Activated CD4-positive, alpha-beta T cell treated with anti-CD3 and anti-CD28 coated beads, Interleukin-2, amount 50 U/mL, for 48 hours (primary cell): ENCODE results near the gene SLC5A11.
"Not testable (repeated sequence)": the region's sequence is repeated elsewhere in the genome, so short reads cannot be mapped to it uniquely, and the experiment has no call there.

Experiments used
- DNase-seq, 2 experiments: peaks; one replicate each; pipeline ENCODE4 v3.0.0-alpha.2; 2020

The SLC5A11 gene, protein sequence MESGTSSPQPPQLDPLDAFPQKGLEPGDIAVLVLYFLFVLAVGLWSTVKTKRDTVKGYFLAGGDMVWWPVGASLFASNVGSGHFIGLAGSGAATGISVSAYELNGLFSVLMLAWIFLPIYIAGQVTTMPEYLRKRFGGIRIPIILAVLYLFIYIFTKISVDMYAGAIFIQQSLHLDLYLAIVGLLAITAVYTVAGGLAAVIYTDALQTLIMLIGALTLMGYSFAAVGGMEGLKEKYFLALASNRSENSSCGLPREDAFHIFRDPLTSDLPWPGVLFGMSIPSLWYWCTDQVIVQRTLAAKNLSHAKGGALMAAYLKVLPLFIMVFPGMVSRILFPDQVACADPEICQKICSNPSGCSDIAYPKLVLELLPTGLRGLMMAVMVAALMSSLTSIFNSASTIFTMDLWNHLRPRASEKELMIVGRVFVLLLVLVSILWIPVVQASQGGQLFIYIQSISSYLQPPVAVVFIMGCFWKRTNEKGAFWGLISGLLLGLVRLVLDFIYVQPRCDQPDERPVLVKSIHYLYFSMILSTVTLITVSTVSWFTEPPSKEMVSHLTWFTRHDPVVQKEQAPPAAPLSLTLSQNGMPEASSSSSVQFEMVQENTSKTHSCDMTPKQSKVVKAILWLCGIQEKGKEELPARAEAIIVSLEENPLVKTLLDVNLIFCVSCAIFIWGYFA

DNA sequence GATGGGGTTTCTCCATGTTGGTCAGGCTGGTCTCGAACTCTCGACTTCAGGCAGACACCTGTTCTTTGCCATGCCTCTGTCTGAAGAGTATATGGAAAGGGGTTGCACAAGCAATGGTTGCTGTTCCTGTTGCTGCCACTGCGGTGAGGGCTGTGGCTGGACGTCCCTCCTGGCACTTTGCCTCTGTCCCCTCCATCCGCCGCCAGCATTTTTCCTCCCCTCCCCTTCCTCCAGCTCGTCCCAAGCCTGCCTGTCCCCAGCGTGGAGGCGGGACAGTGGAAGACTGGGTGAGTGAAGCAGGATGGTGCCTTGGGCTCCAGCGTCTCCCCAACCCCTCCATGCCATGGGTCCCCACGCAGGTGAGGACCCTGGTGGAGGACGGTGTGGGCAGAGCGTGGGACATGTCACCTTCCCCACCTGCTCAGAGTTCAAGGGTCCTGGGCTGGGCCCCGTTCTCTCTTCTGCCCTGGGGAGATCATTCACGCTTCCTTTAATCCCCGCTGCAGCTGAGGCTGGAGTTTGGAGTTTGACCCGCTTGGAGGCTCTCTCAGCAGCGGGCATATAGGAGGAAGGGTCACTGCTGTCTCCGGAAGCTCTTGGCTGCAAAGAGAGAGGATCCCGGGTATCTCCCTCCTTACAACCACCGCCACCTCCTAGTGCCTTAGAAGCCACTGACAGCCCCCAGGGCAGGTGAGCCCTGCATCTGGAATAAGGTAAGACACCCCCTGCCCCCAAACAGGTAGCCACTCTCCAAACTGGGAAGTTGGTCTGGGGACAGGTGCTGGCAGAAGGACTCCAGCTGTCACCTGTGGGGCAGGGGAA is at the start of gene SLC5A11:
TSS of gene SLC5A11 (plus strand) at position 238 of the 822 bp plus-strand sequence. CDS start 12,681 bp downstream, outside the sequence.
- DNase-seq: no peak

DNA sequence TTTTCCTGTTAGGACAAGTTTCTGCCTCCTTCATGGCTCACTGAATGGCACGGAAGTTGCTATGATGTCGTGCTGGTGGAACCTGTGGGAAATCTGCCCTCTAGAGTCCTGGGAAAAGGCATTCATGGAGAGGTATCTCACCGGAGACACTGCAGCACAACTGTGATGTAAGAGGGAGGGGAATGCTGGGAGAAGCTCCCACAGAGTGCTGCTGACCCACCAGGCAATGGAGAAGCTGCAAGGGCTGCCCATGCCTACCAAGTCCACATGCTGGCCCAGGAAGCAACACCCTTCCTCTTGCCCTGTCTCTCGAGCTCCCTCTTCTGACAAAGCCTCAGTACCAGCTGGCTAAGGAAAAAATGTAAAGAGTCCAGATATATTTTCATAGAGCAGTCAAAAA is 45.2 kb upstream of the SLC5A11 start:
- DNase-seq: no peak

DNA sequence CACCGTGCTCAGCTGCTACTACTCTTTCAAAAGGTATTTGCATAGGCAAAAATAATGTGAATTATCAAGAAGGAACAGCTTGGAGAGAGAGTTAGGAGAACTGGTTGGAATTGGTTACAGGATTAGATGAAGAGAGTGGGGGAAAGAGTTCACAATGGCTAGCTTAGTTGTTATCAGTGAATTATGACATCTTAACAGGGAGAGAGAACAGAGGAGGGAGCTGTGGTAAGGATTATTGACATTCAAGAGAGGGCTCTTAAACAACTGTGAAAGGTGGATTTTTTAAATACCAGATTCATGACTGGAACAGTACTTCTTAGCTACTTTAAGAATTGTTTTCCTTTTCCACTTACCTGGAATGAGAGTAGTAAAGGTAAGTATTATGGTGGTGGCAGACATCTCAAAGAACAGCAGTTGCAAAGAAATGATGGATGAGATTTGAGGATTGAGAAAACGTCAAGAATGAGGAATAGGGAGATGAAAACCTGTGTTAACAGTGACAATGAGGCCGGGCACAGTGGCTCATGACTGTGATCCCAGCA is 43.9 kb upstream of the SLC5A11 start:
- DNase-seq: no peak

DNA sequence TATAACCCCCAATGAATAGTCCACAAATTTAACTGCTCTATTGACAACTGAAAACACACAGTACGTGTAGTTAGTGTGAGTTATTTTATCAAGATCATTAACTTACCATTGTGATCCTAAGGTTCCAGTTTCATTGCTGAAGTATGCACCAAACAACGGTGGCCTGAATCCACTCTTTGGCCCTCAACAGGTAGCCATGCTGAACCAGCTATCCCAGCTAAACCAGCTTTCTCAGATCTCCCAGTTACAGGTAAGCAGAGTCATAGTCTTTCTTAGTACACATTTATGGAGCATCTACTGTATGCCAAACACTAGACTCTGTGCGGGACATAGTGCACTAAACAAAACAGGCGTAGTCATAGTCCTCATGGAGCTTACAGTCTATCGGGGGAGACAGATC is 40.3 kb upstream of the SLC5A11 start:
- no peak for DNase-seq

DNA sequence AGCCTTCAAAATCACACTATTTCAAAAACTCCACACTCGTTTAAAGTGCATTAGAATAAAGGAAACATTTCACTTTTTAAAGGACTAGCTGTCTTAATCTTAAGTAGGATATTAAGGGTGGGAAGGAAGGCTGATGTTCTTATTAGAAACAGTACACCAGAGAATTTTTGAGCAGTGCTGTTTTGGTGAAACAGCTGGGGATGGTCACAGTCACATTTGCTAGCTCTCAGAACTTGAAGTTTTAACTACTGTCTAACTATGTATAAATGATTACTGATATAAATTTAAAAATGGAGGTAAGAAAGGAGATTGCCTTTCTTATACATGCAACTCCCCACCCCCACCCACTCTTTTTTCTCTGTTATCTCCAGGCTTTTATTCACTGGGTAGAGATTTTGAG is 38.5 kb upstream of the SLC5A11 start:
- DNase-seq: no peak

DNA sequence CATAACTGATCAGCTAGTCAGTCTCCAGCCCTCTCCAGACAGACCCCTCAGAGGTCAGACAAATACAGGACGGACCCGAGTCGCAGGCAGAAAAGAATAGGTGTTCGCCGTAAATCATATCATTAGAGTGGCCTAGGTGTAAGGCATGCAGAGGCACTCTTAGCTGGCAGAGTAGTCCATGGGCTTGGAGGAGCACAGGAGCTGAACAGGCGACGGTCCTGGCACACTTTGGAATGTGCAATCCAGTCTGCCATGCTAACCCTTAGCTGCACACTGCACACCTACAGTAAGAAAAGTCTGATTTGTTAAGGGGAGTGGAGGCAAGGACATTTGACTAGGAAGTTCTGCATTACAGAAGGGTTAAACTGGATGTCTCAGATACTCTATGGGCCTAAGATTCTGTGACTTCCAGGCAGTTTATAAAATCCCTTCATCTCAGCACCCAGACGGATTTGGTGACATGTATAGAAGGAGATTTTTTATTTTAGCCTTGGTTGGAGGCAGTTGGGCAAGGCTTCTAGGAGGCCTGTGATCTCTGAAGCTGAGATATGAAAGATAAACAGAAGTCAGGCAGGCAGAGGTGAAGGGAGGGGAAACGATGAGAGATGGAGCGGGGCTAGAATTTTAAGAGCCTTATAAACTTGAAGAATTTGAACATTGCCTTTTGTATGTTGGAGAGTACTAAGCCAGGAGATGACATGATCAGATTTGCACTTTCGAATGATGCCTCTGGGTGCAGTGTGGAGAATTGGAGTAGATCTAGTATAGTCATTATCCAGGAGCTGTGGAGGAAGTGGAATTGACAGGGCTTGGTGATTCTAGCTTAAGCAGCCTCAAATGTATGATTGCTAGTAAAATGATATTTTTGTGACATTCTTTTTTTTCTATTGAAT is 34.6 kb upstream of the SLC5A11 start:
- DNase-seq: no peak

DNA sequence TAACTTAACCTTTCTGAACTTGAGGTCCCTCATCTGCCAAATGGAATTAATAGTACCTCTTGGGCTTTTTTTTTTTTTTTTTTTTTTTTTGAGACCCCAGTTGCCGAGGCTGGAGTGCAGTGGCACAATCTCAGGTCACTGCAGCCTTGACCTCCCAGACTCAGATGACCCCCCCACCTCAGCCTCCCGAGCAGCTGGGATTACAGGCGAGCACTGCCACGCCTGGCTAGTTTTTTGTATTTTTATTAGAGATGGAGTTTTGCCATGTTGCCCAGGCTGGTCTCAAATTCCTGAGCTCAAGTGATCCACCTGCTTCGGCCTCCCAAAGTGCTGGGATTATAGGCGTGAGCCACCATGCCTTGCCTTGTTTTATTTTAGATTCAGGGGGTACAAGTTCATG is 33.0 kb upstream of the SLC5A11 start:
- not testable (repeated sequence) for DNase-seq

DNA sequence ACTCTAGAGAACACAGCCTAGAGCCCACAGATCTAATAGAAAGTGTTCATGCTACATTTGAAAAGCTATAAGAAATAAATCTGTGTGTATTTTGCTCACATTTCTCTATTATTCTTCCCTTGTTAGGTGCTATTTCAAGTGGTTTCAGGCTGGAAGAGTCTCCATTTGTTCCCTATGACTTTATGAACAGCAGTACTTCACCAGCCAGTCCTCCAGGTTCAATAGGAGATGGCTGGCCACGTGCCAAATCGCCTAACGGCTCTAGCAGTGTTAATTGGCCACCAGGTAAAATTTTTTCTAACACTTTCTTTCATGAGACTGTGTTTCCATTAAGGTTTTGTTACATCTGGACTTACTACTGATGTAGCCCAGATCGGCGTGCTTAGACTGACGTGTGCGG is 30.7 kb upstream of the SLC5A11 start:
- no peak for DNase-seq

DNA sequence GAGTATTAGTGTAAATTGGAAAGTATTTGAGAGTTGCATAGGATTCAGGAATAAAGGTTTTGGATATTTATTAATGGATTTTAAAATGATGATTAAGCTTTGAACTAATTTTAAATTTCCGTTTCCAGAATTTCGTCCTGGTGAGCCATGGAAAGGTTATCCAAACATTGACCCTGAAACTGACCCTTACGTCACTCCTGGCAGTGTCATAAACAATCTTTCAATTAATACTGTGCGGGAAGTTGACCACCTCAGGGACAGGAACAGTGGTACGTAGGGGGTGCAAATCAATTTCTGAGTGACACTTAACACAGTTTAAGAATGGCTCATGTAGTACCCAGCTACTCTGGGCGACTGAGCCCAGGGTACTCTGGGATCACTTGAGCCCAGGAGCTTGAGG is 29.1 kb upstream of the SLC5A11 start:
- no peak for DNase-seq

DNA sequence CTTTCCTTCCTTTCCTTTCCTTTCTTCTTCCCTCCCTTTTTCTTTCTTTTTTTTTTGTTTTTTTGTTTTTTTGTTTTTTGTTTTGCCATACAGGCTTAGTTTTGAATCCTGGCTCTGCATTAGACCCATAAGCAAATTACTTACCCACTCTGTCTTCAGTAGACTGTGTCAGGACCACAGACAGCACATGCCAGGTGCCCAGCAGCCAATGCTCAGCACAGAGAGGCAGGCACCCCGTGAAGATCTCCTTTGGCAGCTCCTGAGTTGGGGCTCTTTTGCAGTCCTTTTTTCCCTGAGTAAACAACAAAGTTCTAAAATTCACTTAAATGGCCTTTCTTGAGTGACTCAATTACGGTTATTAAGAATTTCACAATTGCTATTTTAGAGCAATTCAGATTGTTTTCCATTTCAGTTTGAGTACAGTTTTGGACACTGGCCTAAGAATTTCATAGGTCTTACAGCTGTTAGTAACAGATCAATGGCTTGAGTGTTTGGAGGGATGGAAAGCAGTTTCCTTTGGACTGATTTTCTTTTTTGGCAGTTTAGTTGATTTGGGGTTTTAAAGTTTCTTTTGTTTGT is 26.2 kb upstream of the SLC5A11 start:
- DNase-seq: no peak

DNA sequence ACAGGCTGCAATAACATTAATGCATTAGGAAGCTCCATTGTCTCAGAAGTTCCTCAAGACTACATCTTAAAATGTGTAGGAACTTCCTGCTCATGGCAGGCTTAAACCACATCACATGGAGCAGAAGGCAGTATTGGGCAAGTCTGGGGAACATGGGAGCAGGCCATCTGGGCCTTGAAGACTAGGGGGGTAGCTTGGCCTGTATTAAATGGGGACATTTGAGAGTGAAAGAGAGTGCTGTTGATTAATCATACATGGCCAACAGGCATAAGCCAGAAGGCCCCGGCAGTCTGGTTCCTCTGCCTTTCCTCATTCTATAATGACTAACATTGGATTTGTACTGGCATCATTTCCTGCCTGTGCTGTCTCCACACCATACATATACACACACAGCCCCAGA is 25.2 kb upstream of the SLC5A11 start:
- DNase-seq: no peak

DNA sequence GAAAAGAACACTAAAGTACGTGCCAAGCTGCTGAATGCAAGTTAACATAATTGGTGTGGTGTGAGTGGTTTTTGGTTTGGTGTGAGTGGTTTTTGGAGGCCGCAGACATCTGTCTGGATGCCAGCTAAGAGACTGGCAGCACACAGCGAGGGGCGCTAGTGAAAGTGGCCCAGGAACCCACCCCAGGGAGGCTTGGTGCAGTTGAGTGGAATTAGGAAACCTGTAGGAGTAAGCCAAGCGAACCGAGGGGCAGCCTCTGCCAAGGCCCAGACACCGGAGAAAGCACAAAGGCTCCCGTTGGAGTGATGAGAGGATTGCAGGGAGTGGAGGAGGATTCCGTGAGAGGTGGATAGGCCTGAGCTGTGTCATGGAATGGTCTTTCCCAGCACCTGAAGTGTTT is 24.6 kb upstream of the SLC5A11 start:
- DNase-seq: no peak

DNA sequence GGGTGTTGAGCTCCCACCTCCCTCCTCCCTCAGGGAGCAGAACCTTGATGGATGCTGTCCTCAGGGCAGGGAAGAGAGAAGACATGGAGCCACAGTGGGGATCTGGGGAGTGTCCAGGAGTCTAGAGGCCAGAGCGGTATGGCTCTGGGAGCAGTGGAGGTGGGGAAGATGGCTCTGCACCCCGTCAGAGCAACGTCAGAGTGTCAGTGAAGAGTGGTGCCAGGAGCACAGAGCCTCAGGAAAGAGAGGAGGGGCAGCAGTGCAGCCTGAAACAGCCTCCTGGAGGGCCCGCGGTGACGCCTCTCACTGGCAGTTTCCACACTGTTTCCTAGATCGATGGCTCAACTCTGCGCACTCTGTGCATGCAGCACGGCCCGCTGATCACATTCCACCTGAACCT is 23.2 kb upstream of the SLC5A11 start:
- DNase-seq: no peak

DNA sequence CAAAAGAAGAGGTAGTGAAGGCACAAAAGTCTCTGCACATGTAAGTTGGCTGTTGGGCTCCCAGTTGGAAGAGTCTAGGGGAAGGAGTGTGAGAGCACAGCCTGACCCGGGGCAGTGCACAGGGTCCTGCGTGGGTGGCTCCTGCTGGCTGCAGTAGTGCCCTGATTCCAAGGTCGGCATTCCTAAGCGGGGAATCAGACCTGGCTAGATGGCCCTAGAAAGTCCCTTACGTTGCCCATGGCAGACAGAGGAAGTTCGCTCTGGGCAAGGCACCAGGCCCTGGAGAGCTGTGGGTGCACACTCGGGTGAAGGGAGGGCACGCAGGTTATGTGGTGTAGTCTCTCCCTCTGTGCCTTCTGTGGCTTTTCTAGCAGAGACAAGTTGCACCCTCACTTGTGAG is 22.8 kb upstream of the SLC5A11 start:
- no peak for DNase-seq

DNA sequence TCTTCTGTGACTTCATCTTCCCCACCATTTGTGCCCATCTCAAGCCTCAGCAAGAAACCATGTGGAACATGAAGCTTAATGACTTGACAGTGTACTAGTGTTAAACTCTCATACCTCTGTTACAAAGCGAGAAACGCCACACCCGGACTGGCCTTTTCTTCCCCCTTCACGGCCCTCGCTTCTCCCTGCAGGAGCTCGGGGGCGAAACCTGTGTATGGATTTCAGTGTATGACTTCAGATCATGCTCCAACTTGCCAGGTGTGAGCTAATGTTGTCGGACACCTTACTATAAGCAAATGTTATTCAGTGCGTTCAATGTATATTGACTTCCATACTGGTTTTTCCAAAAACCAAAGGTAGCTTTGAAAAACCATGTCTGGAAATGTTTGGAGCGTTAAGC is 20.1 kb upstream of the SLC5A11 start:
- no peak for DNase-seq

DNA sequence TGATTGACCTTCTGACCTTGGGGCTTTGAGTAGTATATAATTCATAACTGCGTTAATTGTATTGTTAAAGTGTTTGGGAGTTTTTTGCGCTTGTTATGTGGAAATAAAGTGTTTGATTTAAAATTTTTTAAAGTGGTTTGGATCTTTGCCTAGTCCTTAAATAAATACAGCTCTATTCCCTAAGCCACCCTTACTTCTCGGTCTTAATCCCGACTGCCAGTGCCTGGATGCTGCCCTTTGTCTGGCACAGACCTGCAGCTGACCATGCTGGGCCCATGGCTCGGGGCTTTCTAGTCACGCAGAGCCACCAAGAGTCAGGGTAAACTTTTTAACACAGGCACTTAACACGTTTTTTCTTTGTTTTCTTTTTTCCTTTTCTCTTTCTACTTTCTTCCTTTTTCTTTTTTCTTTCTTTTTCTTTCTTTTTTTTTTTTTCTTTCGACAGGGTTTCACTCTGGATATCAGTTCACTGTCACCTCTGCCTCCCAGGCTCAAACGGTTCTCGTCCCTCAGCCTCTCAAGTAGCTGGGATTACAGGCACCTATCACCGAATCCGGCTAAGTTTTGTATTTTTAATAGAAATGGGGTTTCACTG is 19.6 kb upstream of the SLC5A11 start:
- DNase-seq: no peak

DNA sequence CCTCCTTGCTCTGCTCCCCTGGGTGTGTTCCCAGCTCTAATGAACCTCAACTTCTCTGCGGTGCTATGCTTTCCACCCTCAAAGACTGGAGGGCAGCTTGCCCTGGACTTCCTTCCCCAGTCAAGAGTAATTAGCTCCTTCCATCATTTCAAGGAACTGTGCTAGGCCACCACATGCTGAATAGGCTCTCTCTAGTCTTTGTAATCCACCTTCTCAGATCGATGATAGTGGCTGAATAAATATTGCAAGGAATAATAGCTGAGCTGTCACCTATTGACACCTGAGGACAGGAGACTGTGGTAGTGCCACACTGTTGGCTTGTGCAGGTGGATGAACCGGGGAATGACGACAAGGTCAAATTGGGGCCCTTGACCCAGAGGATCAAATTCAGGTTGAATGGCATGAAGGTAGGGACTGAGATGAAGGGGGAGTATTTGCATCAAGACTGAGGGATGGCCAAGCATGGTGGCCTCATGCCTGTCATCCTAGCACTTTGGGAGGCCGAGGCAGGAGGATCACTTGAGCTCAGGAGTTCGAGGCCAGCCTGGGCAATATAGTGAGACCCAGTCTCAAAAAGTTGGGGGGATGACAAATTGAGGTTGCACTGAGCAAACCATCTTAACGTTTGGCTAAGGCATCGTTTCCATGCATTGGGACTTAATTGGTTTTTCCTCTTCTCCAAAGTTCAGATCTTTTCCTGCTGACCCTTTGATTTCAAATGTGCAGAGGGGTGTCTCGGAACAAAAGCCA is 18.8 kb upstream of the SLC5A11 start:
- DNase-seq: no peak

DNA sequence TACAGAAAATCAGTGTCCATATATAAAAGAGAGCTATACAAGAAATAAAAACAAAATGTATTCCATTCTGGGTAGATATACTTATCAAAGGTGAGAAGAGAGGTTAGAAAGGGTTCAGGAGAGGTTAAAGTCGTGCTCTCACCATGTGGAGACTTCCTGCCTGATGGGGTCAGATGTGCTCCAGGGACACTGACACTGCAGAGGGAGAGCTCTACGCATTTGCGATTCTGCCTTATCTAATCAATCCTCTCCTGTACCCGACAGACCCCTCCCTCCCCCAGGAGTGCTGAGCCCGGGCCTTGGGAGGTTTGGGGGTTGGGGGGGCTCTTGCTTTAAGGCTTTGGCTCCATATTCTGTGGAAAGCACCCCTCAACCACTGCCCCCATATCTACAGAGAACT is 16.6 kb upstream of the SLC5A11 start:
- no peak for DNase-seq

DNA sequence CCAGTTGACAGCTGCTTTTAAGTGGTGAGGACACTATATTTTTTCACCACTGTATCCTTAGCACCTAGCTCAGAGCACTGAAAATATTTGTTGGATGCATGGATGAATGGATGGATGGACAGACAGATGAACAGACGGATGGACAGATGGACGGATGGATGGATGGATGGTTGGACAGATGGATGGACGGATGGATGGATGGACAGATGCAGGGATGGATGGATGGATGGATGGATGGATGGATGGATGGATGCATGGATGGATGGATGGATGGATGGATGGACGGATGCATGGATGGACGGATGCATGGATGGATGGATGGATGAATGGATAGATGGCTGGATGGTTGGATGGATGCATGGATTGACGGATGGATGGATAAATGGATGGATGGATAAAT is 12.4 kb upstream of the SLC5A11 start:
- no peak for DNase-seq

DNA sequence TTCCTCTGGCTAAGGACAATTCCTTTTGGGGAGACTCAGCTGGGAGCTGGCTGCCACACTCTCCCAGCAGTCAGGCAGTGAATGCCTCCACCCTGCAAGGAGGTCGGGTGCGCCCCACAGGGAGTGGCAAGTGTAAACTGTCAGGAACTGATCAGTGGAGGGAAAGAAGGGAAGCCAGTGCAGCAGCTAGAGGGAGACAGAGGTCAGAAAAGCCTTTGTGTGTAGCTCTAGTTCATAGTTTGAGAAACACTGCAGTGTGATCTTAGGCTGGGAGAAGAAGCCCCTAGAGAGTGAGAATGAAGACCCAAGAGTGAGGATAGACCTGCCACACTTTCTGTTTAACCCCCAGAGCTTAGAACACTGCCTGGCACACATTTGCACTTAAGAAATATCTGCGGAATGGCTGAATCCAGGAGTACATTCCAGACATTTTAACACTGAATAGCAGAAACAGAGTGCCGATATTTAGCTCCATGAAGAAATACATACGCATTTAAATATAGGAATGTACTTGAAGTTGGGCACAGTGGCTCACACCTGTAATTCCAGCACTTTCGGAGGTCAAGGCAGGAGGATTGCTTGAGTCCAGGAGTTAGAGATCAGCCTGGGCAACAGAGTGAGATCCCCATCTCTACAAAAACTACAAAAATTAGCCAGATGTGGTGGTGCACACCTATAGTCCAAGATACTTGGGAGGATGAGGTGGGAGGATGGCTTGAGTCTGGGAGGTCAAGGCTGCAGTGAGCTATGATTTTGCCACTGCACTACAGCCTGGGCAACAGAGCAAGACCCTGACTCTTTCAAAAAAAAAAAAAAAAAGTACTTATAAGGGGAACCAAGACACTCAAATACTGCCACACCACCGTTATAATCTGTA is 11.1 kb upstream of the SLC5A11 start:
- no peak for DNase-seq
